NT2/D1 (cell line): ENCODE results near the gene KCNH1.

Experiments
- YY1 ChIP-seq: IDR thresholded peaks from 2 replicates; pipeline ENCODE4 v1.6.1; 2011; ENCODE audit not compliant: insufficient read length, insufficient read depth
- ZNF274 ChIP-seq: IDR thresholded peaks from 2 replicates; pipeline ENCODE4 v1.6.1; 2011; ENCODE audit warnings: mild to moderate bottlenecking, low read depth, low read length

- TF ChIP-seq ZNF274 (no peak), YY1 (no peak)
Observed at GRCh38 chr1:210821615-210822014, 312.3 kb downstream of the KCNH1 start.
